ENCODE results near the gene BTBD9.

GRCh38 chr6:38146734-38147027 is 493.0 kb downstream of the BTBD9 start:
- TF ChIP-seq CTCF (conservative IDR thresholded peaks at IDR 0.05) (no peak), EZH2 (IDR thresholded peaks at IDR 0.05; ENCODE audit: low read depth) (no peak)

All from PC-9 (cell line).